ENCODE results near the gene EIPR1. TPM values are rescaled to one million over a fixed set of nuclear protein-coding genes. Genes with fewer than 3 reads are reported as not detected.

The EIPR1 gene
- total RNA-seq, 1 experiment from 2014 or later, result 27.8 TPM

DNA sequence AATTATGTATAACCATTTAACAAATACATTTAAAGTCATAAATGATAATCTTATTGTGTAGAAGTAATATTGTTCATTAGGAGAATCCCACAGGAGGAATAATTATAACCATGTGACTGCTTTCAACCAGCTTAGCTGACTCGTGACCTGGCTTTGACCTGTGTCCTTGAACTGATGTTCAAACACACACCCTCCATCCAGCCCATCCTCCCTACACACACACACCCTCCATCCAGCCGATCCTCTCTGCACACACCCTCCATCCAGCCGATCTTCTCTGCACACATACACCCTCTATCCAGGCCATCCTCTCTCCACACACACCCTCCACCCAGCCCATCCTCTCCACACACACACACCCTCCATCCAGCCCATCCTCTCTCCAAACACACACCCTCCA is 83.5 kb downstream of the EIPR1 start:
- H3K23me2 ChIP-seq (ENCODE audit: insufficient read length, low read depth, low read length, poor library complexity, severe bottlenecking), result no peaks in the 10 kb centered on the region

More for the DNA sequence above, 83.5 kb downstream of the EIPR1 start:
- Histone ChIP-seq H3K18ac (ENCODE audit: insufficient read length, low read depth, low read length) (no peak overlapping the region), H2BK12ac (ENCODE audit: insufficient read length, low read depth, low read length) (no peak overlapping the region), H3K56ac (ENCODE audit: insufficient read length, low read depth, low read length) (no peak overlapping the region), H3K9me3 (ENCODE audit: control insufficient read depth, low read depth, low read length) (no peaks in the 10 kb centered on the region), H3K14ac (ENCODE audit: insufficient read depth, low read length) (no peak overlapping the region), H4K5ac (ENCODE audit: insufficient read length, low read depth, low read length) (no peak overlapping the region), H2BK120ac (ENCODE audit: low read depth, low read length, poor library complexity, severe bottlenecking) (no peak overlapping the region), H2AFZ (ENCODE audit: low read length) (no peak overlapping the region), H3K23ac (ENCODE audit: insufficient read length, low read depth, low read length) (no peak overlapping the region), H4K8ac (replicated peaks; ENCODE audit: insufficient read length, low read depth, low read length) (no peak overlapping the region), H3K27ac (ENCODE audit: insufficient read length, low read depth, low read length) (no peak overlapping the region), H3K27me3 (ENCODE audit: insufficient read depth, low read length) (no peaks in the 10 kb centered on the region), H3K79me2 (ENCODE audit: insufficient read depth, low read length) (no peaks in the 10 kb centered on the region), H3K4me2 (ENCODE audit: insufficient read depth, insufficient read length, low read length) (no peak overlapping the region), H2BK20ac (ENCODE audit: low read depth, low read length, poor library complexity, severe bottlenecking) (no peak overlapping the region), H4K20me1 (ENCODE audit: control insufficient read depth, insufficient read depth, insufficient read length) (peaks cover 2% of the 10 kb centered on the region), H4K91ac (ENCODE audit: insufficient read length, low read depth, low read length) (no peak overlapping the region), H3K79me1 (ENCODE audit: insufficient read depth, low read depth, low read length, poor library complexity, severe bottlenecking) (no peaks in the 10 kb centered on the region), H3K4ac (ENCODE audit: low read depth, low read length) (no peak overlapping the region), H2BK15ac (ENCODE audit: low read depth, low read length) (no peak overlapping the region), H3T11ph (ENCODE audit: low read length) (no peak overlapping the region), H2AK5ac (ENCODE audit: insufficient read length, low read length) (no peak overlapping the region), H3K9ac (ENCODE audit: extremely low read depth, insufficient read length, low read length) (no peak overlapping the region), H3K4me1 (ENCODE audit: insufficient read depth, low read length) (no peaks in the 10 kb centered on the region; the same call in 1 of the 2 replicates), H2BK5ac (ENCODE audit: insufficient read length, low read length) (no peak overlapping the region)
- Mint-ChIP-seq H3K9me3 (no peaks in the 10 kb centered on the region), H3K4me1 (peaks cover 21 to 24% of the 10 kb centered on the region in 2 experiments), H3K36me3 (ENCODE audit: insufficient read depth in 1 of 3, low read depth in 3 of 3) (peaks cover 0 to 2% (median 0%) of the 10 kb centered on the region in 3 experiments; a peak in 2 of 7 replicates), H3K4me3 (no peak overlapping the region), H3K27me3 (ENCODE audit: low read depth) (no peaks in the 10 kb centered on the region), H3K27ac (no peak overlapping the region)
- no CpG with 5 or more reads among the region's 3 CpGs for WGBS (ENCODE audit: extremely low coverage, insufficient read length, low lambda C conversion rate)
- DNase-seq, result no peak
- TF ChIP-seq, protein P1, sequence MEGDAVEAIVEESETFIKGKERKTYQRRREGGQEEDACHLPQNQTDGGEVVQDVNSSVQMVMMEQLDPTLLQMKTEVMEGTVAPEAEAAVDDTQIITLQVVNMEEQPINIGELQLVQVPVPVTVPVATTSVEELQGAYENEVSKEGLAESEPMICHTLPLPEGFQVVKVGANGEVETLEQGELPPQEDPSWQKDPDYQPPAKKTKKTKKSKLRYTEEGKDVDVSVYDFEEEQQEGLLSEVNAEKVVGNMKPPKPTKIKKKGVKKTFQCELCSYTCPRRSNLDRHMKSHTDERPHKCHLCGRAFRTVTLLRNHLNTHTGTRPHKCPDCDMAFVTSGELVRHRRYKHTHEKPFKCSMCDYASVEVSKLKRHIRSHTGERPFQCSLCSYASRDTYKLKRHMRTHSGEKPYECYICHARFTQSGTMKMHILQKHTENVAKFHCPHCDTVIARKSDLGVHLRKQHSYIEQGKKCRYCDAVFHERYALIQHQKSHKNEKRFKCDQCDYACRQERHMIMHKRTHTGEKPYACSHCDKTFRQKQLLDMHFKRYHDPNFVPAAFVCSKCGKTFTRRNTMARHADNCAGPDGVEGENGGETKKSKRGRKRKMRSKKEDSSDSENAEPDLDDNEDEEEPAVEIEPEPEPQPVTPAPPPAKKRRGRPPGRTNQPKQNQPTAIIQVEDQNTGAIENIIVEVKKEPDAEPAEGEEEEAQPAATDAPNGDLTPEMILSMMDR (conservative IDR thresholded peaks at IDR 0.05), result no peak
